HG03064 (cell line): ENCODE results near the gene LAG3.

ENCODE experiments used
- ATAC-seq: cut with Tn5 transposase; IDR thresholded peaks from one replicate; pipeline ENCODE4 v1.9.1; 2021; ENCODE audit warnings: low read depth; ENCODE audit not compliant: unreplicated experiment

LAG3 gene

DNA sequence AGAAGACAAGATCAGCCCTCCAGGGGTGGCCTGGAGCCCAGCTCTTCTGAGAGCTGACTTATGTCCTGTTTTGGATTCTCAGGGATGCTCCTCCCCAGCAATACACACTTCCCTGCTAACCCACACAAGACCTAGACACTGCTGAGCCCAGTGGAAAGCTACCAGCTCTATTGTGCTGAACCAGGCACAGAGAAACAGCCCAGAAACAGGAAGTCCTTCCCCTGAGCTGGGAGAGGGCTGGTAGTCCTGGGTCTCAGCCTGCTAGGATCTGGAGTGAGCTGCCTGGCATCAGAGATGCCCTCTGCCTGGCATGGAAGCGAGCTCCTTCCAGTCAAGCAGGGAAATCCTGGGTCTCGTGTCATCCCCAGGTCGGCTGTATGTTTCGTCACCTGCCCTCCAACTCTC lies 1.2 kb upstream of the LAG3 start:
- no peak for ATAC-seq

DNA sequence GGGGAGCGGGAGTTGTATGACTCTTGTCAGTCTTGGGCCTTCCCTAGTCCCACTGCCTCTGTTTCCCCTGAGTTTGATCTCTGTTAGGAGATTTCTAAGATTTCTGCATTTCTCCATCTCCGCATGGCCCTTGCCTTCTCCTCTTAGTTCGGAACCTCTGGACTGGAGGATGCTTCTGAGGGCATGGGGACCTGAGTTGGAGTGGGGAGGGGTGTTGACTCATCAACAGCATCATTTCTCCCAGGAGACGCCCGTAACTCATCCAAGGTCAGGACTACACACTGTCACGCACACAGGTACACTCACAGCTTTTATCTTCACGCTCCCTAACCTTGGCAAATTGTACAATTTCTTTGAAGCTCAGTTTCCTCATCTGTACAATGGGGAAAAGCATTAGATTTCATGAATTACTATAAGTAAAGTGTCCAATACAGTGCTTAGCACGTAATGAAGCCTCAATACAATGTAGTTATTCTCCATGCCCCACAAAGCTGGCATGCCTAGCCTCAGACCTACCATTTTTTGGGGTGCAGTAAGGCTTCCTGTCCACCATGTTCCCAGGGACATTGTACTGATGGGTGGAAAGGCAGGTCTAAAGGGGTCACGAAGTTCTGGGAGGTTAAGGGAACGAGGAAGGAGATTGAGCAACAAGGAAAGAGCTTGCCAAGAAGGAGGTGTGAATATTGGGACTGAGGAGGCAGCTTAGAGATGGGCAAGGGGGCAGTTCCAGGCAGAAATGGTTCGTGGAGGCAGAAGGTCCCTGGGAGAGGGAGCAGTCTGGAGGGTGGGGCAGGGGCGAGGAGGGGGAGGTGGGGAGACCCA lies 600 bp upstream of the LAG3 start:
- no peak for ATAC-seq

DNA sequence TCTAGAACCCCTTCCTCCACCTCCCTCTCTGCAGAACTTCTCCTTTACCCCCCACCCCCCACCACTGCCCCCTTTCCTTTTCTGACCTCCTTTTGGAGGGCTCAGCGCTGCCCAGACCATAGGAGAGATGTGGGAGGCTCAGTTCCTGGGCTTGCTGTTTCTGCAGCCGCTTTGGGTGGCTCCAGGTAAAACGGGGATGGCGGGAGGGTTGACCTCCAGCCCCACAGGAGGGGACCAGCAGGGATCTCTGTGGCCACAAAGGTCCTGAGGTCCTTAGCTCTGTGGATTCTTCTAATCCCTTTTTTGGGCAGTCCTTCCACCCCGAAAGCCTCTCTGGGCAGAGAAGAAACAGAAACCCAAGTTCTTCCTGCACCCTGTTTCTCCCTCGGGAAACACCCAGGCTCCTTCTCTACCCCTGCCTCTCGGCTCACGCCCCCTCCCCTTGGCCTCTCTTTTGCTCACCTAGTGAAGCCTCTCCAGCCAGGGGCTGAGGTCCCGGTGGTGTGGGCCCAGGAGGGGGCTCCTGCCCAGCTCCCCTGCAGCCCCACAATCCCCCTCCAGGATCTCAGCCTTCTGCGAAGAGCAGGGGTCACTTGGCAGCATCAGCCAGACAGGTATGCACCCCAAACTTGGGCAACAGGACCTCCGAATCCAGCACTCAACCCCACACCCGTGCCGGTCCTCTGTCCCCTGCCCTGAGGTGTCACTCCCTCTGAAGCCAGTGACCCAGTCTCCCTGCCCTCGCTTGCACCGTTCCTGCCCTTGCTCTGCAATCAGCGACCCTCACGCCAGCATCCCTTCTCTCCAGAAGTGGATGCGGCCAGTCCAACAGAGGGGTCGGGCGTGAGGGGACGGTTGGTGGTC lies 638 bp downstream of the LAG3 start:
- ATAC-seq: no peak

DNA sequence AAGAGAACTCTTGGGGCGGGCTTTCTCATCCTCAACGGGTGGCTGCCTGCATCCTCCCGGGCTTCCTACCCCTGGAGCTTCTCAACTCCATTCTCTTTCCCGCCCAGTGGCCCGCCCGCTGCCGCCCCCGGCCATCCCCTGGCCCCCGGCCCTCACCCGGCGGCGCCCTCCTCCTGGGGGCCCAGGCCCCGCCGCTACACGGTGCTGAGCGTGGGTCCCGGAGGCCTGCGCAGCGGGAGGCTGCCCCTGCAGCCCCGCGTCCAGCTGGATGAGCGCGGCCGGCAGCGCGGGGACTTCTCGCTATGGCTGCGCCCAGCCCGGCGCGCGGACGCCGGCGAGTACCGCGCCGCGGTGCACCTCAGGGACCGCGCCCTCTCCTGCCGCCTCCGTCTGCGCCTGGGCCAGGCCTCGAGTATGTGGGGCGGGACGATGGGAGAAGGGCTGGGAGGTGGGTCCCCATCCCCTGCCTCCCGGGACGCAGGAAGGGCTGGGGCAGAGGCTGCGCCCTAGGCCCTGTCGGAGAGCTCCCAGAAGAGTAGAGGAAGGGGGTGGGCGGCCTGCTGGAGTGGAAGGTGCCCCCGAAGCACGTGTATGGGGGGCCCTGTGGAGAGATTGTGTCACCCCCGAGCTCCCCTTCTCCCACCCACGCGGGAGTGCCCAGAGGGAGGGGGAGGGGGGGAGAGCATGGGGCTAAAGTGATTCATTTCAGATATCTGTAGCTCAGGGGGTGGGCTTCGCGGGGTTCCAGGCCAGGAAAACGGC lies 1.5 kb downstream of the LAG3 start:
- ATAC-seq: no peak

DNA sequence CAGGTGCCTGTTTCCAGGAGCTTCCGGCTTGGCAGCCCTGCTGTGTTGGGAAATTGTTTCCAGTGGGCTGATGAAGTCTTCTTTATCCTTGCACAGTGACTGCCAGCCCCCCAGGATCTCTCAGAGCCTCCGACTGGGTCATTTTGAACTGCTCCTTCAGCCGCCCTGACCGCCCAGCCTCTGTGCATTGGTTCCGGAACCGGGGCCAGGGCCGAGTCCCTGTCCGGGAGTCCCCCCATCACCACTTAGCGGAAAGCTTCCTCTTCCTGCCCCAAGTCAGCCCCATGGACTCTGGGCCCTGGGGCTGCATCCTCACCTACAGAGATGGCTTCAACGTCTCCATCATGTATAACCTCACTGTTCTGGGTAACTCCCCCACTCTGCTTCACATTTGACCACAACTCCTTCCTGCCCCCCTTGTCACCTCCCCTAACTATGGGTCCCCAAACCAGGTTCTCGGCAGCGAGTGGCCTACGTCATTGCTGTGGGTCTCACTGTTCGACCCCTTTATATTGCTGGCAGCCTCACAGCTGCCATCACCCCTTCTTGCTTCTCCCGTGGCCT lies 2.3 kb downstream of the LAG3 start:
- ATAC-seq: no peak

DNA sequence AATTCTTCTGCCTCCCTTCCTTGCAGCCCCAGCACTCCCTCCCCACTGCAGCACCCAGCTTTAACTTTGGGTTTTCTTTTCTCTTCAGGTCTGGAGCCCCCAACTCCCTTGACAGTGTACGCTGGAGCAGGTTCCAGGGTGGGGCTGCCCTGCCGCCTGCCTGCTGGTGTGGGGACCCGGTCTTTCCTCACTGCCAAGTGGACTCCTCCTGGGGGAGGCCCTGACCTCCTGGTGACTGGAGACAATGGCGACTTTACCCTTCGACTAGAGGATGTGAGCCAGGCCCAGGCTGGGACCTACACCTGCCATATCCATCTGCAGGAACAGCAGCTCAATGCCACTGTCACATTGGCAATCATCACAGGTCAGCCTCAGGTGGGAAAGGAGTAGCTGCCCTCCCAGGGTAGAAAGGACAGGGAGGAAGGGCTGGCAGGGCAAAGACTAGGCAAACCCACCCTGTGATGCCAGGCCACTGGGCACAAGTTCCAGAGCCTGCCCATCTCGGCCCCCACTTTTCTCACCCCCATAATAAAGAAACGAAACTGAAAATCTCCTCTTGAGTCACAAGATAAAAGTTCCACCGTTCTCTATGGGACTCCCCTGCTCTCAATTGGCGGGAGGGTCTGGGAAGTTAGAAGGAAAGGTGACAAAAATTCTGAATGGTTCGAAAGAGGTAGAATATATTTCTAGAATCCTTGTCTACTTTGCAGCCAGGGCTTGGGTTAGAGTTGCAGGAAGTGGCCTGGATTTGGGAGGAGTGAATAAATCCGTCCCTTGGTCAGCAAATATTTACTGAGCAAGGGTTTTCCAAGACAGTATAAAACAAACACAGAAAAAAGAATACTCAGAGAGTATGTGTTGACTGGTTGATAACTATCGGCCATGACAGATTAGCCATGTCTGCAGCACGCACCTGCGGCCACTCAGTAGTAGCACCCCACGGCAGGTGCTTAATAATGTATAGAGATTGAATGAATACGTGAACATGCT lies 3.2 kb downstream of the LAG3 start:
- no peak for ATAC-seq

DNA sequence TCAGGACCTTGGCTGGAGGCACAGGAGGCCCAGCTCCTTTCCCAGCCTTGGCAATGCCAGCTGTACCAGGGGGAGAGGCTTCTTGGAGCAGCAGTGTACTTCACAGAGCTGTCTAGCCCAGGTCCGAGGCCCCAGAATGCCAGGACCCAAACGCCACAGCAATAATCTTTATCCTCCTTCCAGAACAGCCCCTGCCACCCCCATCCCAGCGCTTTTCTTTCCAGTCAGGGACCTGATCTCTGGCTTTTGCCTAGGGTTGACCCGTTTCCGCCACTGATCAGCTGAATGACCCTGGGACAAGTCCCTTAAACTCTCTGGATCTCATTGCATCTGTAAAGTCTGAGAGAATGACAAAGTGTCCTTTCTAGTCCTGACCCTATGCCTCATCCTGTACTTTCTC lies 5.1 kb downstream of the LAG3 start:
- no peak for ATAC-seq

DNA sequence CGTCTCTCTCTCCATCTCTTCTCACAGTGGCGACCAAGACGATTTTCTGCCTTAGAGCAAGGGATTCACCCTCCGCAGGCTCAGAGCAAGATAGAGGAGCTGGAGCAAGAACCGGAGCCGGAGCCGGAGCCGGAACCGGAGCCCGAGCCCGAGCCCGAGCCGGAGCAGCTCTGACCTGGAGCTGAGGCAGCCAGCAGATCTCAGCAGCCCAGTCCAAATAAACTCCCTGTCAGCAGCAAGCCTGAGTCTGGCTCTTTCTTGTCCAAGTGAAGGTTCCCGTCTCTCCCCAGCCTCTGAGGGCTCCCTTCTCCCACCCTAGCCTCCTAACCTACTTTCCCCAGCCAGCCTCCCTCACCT lies 5.9 kb downstream of the LAG3 start:
- no peak for ATAC-seq

DNA sequence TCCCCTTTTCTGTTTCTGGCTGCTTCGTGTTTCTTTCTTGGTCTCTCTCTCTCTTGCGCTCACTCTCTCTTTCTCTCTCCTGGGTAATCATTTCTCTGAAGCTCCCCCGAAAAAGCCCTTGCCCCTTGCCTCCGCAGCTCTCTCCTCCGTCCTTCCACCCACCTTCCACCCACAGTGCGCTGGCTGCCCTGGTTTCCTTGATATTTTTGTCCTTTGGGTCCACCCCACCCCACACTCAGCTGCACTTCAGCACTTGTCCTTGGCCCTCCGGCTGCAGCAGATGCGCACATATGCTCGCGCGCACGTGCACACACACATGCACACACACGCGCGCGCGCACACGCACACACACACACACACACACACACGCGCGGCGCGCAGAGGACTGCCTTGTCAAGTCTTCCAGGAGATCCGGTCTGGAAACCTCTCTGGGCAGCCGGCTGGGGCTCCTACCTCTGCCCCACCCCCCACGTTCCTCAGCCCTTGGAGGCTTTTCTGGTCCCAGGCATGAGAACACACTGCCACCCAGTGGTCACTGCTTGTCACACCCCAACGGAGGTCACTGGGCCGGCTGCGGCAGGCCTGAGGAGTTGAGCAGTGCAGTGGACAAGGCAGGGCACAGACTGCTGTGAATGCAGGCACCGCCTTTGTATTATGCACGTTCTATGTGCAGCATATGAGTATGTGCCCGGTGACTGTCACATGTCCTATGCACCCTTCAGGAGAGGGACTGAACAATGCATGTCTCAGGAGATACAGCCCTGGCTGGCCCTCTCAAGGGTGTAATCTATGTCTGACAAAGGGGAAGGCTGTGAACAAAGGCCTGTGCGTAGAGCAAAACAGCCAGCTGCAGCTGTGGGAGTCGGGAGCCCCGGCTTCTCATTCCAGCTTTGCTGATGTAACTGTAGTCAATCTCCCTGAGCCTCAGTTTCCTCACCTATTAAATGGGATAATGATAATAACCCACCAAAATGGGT lies 6.5 kb downstream of the LAG3 start:
- ATAC-seq: peak; percentile 71

DNA sequence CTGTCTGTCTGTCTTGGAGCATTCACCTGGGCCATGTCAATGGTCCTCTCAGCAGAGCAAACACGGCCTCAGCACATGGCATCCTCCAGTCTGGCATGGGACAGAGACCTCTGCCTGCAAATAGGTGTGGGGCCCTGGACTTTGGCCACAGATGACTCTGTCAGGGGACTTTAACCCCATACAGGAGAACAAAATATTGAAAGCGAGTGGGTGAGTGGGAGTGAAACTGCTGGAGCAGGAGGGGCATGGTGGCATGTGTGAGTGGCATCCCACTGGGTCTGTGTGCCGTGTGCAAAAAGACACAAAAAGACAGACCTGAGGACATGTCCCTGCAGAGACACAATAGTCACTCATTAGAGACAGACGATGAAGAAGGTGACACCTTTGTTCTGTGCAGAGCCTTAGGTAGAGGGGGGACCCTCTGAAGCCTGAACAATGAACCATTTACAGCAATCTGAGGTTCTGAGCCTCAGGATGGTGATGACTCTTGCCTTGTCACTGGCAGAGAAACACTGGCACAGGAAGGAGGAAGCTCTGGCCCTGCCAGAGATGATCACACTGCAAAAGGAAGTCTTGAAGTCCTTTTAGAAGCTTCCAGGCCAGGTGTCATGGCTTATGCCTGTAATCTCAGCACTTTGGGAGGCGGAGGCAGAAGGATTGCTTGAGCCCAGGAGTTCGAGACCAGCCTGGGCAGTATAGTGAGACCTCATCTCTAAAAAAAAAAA lies 7.5 kb downstream of the LAG3 start:
- no peak for ATAC-seq

DNA sequence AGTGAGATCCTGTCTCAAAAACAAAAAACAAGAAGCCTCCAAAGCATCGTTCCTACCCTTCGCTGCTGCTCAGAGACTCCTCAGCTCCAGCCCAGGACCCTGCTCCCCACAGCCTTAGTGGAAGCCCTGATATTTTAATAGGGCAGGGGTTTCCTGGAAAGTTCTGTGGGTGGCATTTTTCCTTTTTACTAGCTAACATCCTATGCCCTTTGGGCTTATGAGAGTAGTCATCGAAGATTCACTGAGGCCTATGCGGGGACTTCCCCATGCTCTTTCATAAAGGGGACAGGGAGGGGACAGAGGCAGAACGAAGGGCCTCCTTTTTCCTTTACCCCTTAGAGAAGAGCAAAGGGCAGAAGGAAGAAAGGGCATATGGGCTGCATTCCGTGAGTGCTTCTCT lies 8.3 kb downstream of the LAG3 start:
- ATAC-seq: no peak

DNA sequence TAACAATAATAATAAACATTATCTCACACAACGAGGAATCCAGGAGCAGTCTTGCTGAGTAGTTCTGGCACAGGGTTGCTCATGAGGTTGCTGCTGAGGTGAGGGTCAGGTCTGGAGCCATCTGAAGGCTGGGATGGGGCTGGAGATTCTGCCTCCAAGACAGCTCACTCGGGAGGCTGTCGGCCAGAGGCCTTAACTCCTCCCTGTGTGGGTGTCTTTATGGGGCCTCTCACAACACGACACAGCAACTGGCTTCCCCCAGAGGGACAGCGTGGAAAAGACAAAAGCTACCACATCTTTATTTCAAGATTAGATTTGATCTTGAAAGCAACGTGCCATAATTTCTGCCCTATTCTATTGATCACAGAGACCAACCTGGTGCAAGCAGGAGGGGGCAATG lies 9.8 kb downstream of the LAG3 start:
- ATAC-seq: no peak

DNA sequence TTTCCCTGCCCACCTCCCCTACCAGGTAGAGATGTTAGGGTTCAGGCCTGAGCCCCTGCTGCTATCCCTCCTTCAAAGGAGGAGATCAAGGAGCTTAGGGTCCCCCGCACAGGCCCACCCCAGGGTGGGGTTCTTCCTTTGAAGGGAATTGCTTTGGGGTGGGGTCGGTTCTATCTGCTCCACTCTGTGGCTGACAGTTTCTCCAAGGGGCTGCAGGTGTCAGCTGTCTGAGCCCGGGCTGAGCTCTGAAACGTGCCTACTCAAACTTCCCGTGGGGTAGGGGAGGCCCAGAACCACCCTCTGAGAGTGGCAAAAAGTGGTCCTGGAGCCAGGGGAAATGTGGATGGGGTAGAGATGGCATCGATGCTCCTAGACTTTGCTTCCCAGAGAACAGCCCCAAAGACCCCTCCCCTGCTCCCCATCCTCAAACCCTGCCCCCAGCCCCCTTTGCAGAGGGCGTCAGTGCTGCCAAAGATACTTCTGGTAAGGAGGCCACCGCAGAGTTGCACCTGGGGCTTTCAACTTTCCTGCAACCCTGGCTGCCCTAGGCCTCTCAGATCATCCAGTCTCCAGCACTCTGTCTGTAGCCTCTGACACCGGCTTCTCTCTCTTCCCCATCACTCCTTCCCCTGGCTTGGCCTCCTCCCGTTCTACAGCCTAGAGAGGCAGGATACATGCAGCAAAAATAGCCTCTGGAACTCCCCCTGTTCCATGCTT lies 10.7 kb downstream of the LAG3 start:
- no peak for ATAC-seq

DNA sequence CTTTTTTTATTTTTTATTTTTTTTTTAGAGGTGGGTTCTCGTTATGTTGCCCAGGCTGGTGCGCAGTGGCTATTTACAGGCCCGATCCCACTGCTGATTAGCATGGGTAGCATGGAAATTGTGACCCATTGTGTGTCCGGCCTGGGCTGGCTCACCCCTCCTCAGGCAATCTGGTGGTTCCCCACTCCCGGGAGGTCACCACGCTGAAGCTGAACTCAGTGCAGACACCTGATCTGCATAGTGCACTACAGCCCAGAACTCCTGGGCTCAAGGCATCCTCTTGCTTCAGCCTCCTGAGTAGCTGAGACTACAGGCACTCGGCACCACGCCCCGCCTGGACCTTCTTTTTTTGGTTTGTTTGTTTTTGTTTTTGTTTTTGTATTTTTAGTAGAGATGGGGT lies 11.5 kb downstream of the LAG3 start:
- ATAC-seq: no peak

DNA sequence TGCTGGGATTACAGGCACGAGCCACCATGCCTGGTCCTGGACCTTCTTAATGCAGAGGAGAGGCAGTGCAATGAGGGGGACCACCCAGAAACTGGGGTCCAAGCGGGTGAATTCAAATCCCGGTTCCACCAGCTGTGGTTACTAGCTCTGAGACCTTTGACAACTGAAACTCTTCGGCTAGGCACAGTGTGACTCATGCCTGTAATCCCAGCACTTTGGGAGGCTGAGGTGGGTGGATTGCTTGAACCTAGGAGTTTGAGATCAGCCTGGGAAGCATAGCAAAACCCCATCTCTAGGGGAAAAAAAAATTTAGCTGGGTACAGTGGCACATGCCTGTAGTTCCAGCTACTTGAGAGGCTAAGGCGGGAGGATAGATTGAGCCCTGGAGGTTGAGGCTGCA lies 12.0 kb downstream of the LAG3 start:
- ATAC-seq: no peak

DNA sequence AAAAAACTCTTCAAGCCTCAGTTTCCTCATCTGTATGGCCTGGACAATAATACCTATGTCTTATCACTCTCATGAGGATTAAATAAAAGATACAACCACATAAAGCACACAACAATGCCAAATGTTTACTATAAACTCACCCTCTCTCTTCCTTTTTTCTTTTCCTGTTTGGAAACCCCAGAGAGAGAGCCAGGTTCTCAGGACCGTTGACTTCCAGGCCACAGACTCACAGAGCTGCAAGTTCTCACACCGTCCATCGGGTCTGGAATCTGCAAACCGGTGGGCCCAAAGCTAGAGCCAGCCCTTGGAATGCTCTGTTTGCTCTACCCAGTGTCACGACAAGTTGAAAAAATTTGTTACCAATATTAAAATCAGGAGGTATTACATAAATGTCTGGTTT lies 12.4 kb downstream of the LAG3 start:
- no peak for ATAC-seq

DNA sequence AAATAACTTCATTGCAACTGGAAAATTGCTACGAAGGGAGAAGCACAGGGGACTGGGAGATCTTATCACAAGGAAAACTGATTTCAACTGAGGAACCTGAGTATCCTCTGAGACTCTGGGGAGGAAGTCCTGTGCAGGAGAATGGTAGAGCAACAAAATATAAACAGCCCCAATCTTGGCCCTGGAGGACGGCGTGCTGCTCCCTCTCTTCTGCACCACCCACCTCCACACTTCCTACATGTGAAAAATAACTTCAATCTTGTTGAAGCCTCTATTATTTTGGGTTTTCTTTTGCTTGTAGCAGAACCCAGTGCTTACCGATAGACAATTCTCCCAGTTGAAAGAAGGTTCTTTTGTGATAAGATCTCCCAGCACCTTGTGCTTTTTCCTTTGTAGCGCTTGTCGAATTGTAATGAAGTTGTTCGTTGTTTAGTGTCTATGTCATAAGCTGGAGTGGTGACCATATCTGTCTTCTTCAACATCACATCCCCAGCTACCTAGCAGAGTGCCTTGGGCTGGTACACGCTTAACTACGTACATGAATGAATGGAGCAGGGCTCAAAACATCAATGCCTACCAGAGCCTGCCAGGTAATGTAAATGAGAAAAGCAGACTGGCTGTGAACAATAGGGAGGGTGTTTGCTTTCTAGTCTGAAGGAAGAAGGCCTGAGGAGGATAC lies 14.2 kb downstream of the LAG3 start:
- no peak for ATAC-seq
